Neural crest cell (in vitro differentiated cells): ENCODE measurements around the gene PADI1. TPM values are rescaled to one million over a fixed set of nuclear protein-coding genes. Genes with fewer than 3 reads are reported as not detected.

ENCODE experiments used
- DNase-seq: peaks from one replicate; pipeline ENCODE4 v3.0.0; 2021; ENCODE audit warnings: low read depth, mixed read lengths, low spot score
- H3K27ac Mint-ChIP-seq: one replicate; pipeline ENCODE4 v1.8.0; 2021; ENCODE audit warnings: mild to moderate bottlenecking, mixed read lengths; ENCODE audit not compliant: unreplicated experiment
- H3K27me3 Mint-ChIP-seq: 2 replicates; pipeline ENCODE4 v1.8.0; 2021; ENCODE audit warnings: low read depth, mild to moderate bottlenecking, mixed read lengths
- H3K36me3 Mint-ChIP-seq: 2 replicates; pipeline ENCODE4 v1.8.0; 2021; ENCODE audit warnings: low read depth, mild to moderate bottlenecking, mixed read lengths
- H3K4me1 Mint-ChIP-seq: 2 replicates; pipeline ENCODE4 v1.8.0; 2021; ENCODE audit warnings: mixed read lengths
- H3K4me3 Mint-ChIP-seq: one replicate; pipeline ENCODE4 v1.8.0; 2021; ENCODE audit warnings: mild to moderate bottlenecking, mixed read lengths
- H3K9me3 Mint-ChIP-seq: 2 replicates; pipeline ENCODE4 v1.8.0; 2021; ENCODE audit warnings: mixed read lengths
- CTCF ChIP-seq: fragments of 200-600 bp; sonication (generic); conservative IDR thresholded peaks from 2 replicates; pipeline ENCODE4 v1.5.0; 2021; ENCODE audit warnings: antibody characterized with exemption, mild to moderate bottlenecking
- total RNA-seq: library from RNA; stranded (reverse); gene quantifications from 2 replicates; pipeline ENCODE4 v1.2.1, GENCODE V29; 2021

PADI1 gene
- total RNA-seq, 1 donor from 2014 or later = not detected

- peak overlapping the region; percentile 62 for H3K27ac Mint-ChIP-seq
- H3K27me3 Mint-ChIP-seq = peaks cover 6% of the 10 kb centered on the region
- no peaks in the 10 kb centered on the region for H3K9me3 Mint-ChIP-seq
- H3K36me3 Mint-ChIP-seq = no peaks in the 10 kb centered on the region
- no peaks in the 10 kb centered on the region for H3K4me1 Mint-ChIP-seq
- TF ChIP-seq CTCF = no peak
- no peak for DNase-seq
- H3K4me3 Mint-ChIP-seq = no peak overlapping the region
Measured at GRCh38 chr1:17258758-17259130, 53.8 kb downstream of the PADI1 start.

DNA sequence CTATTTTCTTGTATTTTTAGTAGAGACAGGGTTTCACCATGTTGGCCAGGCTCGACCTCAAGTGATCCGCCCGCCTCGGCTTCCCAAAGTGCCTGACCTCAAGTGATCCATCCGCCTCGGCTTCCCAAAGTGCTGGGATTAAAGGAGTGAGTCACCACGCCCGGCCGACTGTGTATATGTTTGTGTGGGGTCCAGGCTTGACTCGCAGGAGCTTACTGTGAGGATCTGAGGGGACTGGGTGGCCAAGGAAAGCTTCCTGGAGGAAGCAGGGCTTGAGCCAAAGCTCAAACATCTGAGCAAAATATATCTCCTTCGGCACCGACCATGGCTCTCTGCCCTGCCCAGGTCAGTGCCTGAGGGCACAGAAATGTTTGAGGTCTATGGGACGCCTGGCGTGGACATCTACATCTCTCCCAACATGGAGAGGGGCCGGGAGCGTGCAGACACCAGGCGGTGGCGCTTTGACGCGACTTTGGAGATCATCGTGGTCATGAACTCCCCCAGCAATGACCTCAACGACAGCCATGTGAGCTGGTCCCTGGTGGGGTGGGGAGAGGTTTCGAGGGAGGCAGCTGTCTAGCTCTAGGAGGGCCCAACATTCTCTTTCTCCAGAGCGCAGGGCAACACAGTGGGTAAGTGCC lies 54.4 kb downstream of the PADI1 start:
- Mint-ChIP-seq H3K27me3 (peaks cover 6% of the 10 kb centered on the region), H3K27ac (no peak overlapping the region), H3K4me3 (no peak overlapping the region), H3K9me3 (no peaks in the 10 kb centered on the region), H3K36me3 (no peaks in the 10 kb centered on the region), H3K4me1 (no peaks in the 10 kb centered on the region)
- DNase-seq = no peak
- no peak for TF ChIP-seq CTCF

DNA sequence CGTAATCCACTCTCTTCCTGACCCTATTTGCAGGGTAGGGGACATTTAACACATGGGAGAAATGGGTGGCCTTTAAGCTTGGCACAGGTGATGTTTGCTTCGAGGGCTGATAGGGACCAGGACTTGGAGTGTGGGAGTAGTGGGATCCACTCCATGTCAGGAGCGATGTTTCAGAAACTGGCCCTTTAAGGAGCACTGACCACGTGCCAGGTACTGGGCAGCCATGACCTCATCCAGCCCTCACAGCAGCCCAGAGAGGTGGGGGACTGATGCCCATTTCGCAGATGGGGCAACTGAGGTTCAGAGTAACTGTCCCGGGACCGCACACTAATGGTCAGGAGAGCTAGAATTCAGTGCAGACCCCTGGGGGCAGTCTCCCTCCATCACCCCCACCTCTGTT lies 55.3 kb downstream of the PADI1 start:
- no peak overlapping the region for H3K4me3 Mint-ChIP-seq
- H3K4me1 Mint-ChIP-seq = no peaks in the 10 kb centered on the region
- DNase-seq = no peak
- no peak for TF ChIP-seq CTCF
- H3K27me3 Mint-ChIP-seq = peaks cover 6% of the 10 kb centered on the region
- no peak overlapping the region for H3K27ac Mint-ChIP-seq
- no peaks in the 10 kb centered on the region for H3K36me3 Mint-ChIP-seq
- H3K9me3 Mint-ChIP-seq = no peaks in the 10 kb centered on the region

DNA sequence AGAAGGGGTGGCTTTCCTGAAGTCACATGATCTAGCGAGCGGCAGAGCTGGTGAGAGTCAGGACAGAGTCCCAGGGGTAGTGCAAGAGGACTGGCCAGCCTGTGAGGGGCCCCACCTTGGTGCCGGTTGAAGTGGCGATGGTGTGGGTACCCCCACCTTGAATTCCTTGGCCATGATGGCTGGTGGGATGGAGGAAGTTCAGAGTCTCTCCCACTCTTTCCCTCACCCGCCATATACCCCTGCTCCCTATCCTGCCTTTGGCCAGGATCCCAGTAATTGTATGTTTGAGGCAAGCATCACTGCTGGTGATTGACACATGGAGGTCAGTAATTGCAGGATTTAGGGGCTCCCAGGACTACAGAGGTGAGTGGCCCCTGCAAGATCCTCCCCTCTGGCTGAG lies 55.8 kb downstream of the PADI1 start:
- no peak overlapping the region for H3K4me3 Mint-ChIP-seq

DNA sequence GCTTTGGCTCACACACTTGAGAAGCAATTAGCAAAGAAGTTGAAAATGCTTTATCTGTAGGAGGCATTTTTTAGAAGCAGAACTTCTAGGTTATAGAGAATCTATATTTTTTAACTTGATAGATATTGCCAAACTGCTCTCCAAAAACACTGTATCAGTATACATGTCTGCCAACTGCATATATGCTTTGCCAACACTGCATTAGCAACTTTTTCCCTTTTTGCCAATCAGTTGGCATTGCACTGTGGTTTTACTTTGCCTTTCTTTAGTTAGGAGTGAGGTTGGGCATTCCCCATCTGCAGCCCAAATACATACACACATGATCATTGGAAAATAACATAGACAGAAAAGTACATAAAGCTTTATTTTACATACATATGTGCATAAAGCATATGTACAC lies 59.0 kb downstream of the PADI1 start:
- DNase-seq = no peak
- H3K4me1 Mint-ChIP-seq = no peaks in the 10 kb centered on the region
- no peaks in the 10 kb centered on the region for H3K9me3 Mint-ChIP-seq
- H3K36me3 Mint-ChIP-seq = no peaks in the 10 kb centered on the region
- H3K4me3 Mint-ChIP-seq = no peak overlapping the region
- H3K27ac Mint-ChIP-seq = no peak overlapping the region
- TF ChIP-seq CTCF = no peak
- peaks cover 6% of the 10 kb centered on the region for H3K27me3 Mint-ChIP-seq

More for the DNA sequence above, 55.8 kb downstream of the PADI1 start:
- Mint-ChIP-seq H3K36me3 (no peaks in the 10 kb centered on the region), H3K9me3 (no peaks in the 10 kb centered on the region), H3K27ac (no peak overlapping the region), H3K4me1 (no peaks in the 10 kb centered on the region), H3K27me3 (peaks cover 6% of the 10 kb centered on the region)
- no peak for TF ChIP-seq CTCF
- no peak for DNase-seq
